ENCODE results near the gene XYLT2.

- no peak for TF ChIP-seq CTCF (IDR thresholded peaks at IDR 0.05)
- TF ChIP-seq USF2 (CRISPR knock-in tag; IDR thresholded peaks at IDR 0.05): no peak
- no peak for TF ChIP-seq ATF6 (CRISPR knock-in tag; IDR thresholded peaks at IDR 0.05)
- TF ChIP-seq ATF2 (CRISPR knock-in tag; IDR thresholded peaks at IDR 0.05; ENCODE audit: borderline replicate concordance, low read depth): no peak
- no peak for TF ChIP-seq JUN (CRISPR knock-in tag; IDR thresholded peaks at IDR 0.05)
- TF ChIP-seq TEAD4 (CRISPR knock-in tag; IDR thresholded peaks at IDR 0.05): no peak
- no peak for TF ChIP-seq ZNF232 (CRISPR knock-in tag; IDR thresholded peaks at IDR 0.05)
- no peak for TF ChIP-seq CREM (CRISPR knock-in tag; IDR thresholded peaks at IDR 0.05)
- no peak for TF ChIP-seq GABPB1 (CRISPR knock-in tag; IDR thresholded peaks at IDR 0.05)
- no peak for TF ChIP-seq E2F1 (CRISPR knock-in tag; IDR thresholded peaks at IDR 0.05)
Observed at GRCh38 chr17:50354198-50354597, 8.3 kb downstream of the XYLT2 start.
